Adipocyte (in vitro differentiated cells): Measurements from ENCODE around the gene COL1A1.
A peak's percentile ranks its signal among the peaks of the same experiment; 100 is the strongest.

Experiments used
- DNase-seq: peaks from one replicate; pipeline ENCODE4 v3.0.0-alpha.2; 2015; ENCODE audit warnings: low read depth
- H3K27me3 ChIP-seq: replicated peaks from 2 replicates; pipeline ENCODE4 v1.7.0; 2013; ENCODE audit warnings: mild to moderate bottlenecking, low read length, moderate library complexity; ENCODE audit not compliant: control insufficient read depth, insufficient read depth
- H3K36me3 ChIP-seq: 2 replicates; pipeline ENCODE4 v1.7.0; 2013; ENCODE audit warnings: low read length, mild to moderate bottlenecking, moderate library complexity; ENCODE audit not compliant: control insufficient read depth, insufficient read depth, severe bottlenecking
- H3K4me1 ChIP-seq: 2 replicates; pipeline ENCODE4 v1.7.0; 2013; ENCODE audit warnings: mild to moderate bottlenecking, low read length, moderate library complexity; ENCODE audit not compliant: control insufficient read depth, insufficient read depth
- H3K4me3 ChIP-seq: 2 replicates; pipeline ENCODE4 v1.7.0; 2013; ENCODE audit warnings: mild to moderate bottlenecking, low read length, moderate library complexity
- H3K9ac ChIP-seq: 2 replicates; pipeline ENCODE4 v1.7.0; 2013; ENCODE audit warnings: mild to moderate bottlenecking, low read length, moderate library complexity
- H3K9me3 ChIP-seq: 2 replicates; pipeline ENCODE4 v1.7.0; 2013; ENCODE audit warnings: mild to moderate bottlenecking, low read length, moderate library complexity; ENCODE audit not compliant: control insufficient read depth

Gene COL1A1

DNA sequence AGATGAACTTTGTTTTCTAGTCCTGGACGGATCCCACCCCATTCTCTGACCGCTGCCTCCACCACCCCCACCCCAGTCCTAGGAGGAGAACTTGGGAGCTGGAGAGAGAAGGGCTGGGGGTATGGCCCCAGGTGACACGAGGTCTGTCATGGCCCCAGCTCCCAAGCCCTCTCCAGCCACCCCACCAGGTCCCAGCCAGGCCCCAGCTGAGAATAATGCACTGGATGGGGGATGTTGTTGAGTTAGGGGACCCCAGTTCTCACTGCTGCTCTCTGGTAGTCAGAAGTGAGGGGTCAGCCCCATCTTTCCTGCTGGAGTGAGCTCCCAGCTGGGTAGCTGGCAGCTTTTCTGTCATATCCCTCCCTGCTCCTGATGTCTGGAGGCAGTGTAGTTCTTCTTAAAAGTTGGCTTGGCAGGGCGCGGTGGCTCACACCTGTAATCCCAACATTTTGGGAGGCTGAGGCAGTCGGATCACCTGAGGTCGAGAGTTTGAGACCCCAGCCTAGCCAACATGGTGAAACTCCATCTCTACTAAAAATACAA is 4.6 kb upstream of the COL1A1 start:
- Histone ChIP-seq H3K9ac (peak overlapping the region; percentile 84), H3K4me3 (peak overlapping the region; percentile 57), H3K36me3 (no peaks in the 10 kb centered on the region), H3K27me3 (no peaks in the 10 kb centered on the region), H3K4me1 (peaks cover 74% of the 10 kb centered on the region), H3K9me3 (no peaks in the 10 kb centered on the region)
- DNase-seq = peak; percentile 2

DNA sequence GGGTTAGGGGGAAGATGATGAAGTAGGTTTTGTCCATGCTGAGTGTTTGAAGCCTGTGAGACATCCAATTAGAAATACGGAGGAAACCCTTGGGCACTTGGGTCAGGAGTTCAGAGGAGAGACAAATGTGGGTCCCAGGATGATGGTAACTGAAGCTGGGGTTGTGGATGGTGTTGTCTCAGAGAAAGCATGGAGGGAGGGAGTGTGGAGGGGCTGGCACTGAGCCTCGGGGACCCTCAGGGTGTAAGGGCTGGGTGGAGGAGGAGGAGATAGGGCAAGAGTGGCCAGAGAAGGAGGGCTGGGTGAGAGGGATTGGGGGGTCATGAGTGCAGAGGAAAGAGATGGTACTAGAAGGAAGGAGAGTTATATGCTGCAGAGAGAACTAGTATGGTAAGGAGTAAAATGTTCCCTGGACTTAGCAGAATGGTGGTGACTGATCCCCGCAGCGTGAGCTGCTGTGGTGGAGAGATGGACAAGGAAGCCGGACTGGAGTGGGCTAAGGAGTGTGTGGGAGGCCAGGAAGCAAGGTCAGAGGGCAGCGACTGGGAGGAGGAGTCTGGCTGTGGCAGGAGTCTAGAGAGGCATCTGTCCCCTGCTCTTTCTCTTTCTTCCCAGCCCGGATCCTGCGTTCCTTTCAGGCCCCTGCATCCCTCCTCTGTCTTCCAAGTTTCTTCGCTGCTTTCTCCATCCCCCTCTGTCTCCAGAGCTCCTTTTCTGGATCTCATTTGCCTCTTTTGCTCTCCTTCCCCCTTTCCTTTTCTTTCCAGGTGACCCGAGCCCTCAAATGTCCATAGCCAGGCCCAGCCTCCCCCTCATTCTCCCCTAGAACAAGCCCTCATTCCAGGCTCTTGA is 3.9 kb upstream of the COL1A1 start:
- Histone ChIP-seq H3K4me3 (peak overlapping the region; percentile 57), H3K36me3 (no peaks in the 10 kb centered on the region), H3K9me3 (no peaks in the 10 kb centered on the region), H3K9ac (peak overlapping the region; percentile 84), H3K27me3 (no peaks in the 10 kb centered on the region), H3K4me1 (peaks cover 67% of the 10 kb centered on the region)
- DNase-seq = peak; percentile 57

DNA sequence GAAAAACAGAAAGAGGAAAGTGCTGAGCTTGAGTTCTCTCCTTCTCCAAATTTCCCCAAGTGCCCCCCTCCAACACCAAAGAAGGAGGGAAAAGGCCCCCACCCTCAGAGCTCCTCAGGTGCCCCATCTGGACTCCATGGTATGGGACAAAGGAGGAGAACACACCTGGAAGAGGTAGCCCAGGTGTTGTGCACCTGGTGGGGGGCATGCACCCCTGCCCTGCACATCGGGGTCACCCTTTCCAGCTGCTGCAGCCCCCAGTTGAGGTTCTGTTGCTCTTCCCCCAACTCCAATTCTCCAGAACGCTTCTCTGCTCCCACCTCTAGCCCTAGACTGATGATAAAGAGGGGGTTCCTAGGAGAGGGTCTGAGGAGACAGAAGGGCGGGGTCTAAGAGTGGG is 3.0 kb upstream of the COL1A1 start:
- Histone ChIP-seq H3K4me1 (peaks cover 60% of the 10 kb centered on the region), H3K9me3 (no peaks in the 10 kb centered on the region), H3K36me3 (no peaks in the 10 kb centered on the region), H3K4me3 (peak overlapping the region; percentile 58), H3K9ac (peak overlapping the region; percentile 84), H3K27me3 (no peaks in the 10 kb centered on the region)
- no peak for DNase-seq

DNA sequence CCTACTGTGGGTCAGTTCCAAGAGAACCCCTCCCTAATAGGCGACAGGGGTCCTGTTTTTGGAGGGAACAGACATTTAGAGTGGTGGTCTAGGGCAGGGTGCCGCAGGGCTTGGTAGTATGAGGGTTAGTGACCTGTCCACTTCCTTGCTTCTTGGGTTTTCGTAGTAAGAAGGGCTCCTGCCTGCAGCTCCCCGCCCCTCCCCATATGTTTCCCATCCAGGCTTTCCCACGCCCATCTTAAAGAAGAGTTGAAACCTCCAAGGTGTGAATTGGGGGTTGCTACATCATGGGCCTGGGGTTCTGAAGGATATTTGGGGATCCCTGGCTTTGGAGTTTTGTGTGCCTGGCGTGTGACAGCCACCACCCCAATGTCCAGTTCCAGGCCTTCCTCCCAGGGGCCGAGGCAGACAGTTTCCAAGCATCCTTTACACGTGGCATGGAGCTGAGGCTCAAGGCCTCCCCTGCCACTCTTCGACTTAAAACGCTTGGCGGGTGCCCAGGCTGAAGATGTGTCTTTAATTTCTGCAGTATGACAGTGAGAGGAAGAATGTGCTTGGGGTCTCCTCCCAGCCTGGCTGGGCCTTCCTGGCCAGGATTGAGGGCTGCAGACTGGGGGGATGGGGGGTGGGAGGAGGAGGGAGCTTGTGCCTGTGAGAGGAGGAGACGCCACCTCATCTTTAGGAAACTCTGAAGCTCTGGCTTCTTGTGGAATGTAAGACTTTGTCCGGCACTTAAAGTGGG is 2.3 kb upstream of the COL1A1 start:
- Histone ChIP-seq H3K4me1 (peaks cover 54% of the 10 kb centered on the region), H3K9ac (peak overlapping the region; percentile 100), H3K4me3 (peak overlapping the region; percentile 77), H3K27me3 (no peaks in the 10 kb centered on the region), H3K36me3 (peaks cover 3% of the 10 kb centered on the region), H3K9me3 (no peaks in the 10 kb centered on the region)
- DNase-seq = peak; percentile 90

DNA sequence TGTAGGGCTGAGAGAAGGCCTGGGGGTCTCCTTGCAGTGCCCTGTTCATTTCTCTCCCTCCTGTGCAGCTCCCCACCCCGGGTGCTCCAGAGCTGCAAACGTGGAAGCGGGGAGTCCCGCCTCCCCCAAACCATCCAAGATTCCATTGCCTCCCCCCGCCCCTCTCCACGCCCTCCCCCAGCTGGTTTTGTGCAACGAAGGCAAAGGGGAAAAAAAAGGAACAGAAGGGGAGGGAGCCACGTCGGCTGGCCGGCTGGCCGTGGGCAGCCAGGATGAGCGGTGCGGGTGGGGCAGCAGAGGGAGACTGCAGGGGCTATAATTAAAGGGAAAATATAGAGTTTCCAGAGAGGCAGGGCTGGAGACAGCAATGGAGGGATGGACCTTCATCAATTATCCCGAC is 1.7 kb upstream of the COL1A1 start:
- Histone ChIP-seq H3K36me3 (peaks cover 9% of the 10 kb centered on the region), H3K27me3 (no peaks in the 10 kb centered on the region), H3K9me3 (no peaks in the 10 kb centered on the region), H3K4me1 (peaks cover 58% of the 10 kb centered on the region), H3K4me3 (peak overlapping the region; percentile 92), H3K9ac (peak overlapping the region; percentile 100)
- peak; percentile 88 for DNase-seq

DNA sequence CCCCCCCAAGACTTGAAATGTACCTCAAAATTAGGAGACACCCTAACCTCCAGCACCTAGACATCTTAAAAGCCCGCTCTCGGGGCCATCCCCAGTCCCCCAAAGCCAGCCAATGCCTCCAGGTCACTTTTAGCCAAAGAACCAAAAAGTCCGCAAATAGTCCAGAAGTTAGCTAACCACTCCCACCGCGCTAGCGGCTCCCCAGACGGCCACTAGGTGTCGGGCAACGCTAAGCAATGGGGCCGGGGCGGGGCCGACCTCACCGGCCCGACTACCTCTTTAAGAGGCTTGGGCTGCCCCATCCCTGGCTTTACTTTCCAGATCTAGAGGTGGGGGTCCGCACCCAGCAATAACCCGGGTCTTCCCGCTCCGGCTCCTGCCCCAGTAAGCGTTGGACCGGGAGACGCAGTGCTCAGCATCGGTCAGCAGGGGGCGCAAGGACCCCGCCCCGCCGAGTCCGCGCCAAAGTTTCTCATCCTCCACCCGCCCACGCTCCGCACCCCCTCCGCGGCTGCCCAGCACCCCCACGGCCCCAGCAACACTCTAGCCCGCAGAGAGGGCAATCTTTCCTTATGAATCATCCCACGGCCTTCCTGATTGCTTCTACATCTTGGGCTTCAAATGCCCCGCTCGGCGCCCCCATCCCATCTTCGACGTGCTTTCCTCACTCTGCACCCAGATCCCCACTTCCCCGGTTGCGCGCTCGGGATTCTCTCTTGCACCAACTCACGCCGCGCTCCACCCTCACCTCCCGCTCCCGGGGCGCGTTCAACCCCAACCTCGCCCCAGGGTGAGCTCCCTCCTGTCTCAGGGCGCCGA is 765 bp downstream of the COL1A1 start:
- no peaks in the 10 kb centered on the region for H3K27me3 ChIP-seq
- peak overlapping the region; percentile 92 for H3K4me3 ChIP-seq
- peak overlapping the region; percentile 100 for H3K9ac ChIP-seq
- no peaks in the 10 kb centered on the region for H3K9me3 ChIP-seq
- H3K4me1 ChIP-seq = peaks cover 63% of the 10 kb centered on the region
- H3K36me3 ChIP-seq = peaks cover 33% of the 10 kb centered on the region
- peak; percentile 90 for DNase-seq

DNA sequence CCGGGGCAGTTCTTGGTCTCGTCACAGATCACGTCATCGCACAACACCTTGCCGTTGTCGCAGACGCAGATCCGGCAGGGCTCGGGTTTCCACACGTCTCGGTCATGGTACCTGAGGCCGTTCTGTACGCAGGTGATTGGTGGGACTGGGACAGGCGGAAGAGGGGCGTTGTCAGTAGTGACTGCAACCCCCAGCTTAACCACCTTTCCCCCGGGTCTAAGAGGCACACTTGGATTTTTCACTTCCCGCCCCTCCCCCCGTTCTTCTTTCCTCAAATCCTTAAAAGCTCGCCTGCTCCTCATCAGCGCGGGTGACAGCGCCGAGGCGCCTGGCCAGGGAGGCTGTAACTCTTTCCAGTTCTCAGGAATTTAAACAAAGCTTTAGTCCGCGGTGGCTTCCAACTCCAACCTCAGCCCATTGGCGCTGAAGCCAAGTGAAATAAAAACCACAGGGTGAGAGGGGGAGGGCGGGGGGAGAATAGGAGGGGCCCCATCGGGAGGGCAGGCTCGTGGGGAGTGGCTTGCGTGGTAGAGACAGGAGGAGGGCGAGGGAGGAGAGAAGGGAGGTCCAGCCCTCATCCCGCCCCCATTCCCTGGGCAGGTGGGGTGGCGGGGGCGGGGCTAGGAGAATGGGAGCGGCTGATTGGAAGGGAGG is 1.5 kb downstream of the COL1A1 start:
- Histone ChIP-seq H3K36me3 (peaks cover 40% of the 10 kb centered on the region), H3K9ac (peak overlapping the region; percentile 100), H3K4me1 (peaks cover 63% of the 10 kb centered on the region), H3K9me3 (no peaks in the 10 kb centered on the region), H3K4me3 (peak overlapping the region; percentile 92), H3K27me3 (no peaks in the 10 kb centered on the region)
- peak; percentile 94 for DNase-seq

DNA sequence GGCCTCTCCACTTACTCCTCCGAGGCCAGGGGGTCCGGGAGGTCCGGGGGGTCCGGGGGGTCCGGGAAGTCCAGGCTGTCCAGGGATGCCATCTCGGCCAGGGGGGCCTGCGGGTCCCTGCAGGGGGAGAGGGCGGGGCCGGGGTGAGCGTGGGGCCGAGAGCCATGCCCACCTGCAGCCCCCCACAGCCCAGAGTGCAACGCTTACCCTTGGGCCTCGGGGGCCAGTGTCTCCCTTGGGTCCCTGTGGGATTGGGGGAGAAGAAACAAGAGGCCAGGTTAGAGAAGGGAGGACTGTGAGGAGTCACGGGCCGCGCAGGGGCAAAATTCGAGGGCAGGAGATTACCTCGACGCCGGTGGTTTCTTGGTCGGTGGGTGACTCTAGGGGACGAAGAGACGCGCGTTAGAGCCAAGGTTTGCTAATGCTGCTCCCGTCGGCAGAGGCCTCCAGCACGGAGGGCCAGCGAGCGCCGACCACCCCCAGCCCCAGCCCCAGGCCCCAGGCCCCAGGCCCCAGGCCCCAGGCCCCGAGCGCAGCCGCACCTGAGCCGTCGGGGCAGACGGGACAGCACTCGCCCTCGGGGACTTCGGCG is 2.1 kb downstream of the COL1A1 start:
- no peaks in the 10 kb centered on the region for H3K27me3 ChIP-seq
- H3K9me3 ChIP-seq = no peaks in the 10 kb centered on the region
- H3K36me3 ChIP-seq = peaks cover 47% of the 10 kb centered on the region
- H3K4me3 ChIP-seq = peak overlapping the region; percentile 92
- DNase-seq = peak; percentile 38
- peaks cover 60% of the 10 kb centered on the region for H3K4me1 ChIP-seq
- H3K9ac ChIP-seq = peak overlapping the region; percentile 100

DNA sequence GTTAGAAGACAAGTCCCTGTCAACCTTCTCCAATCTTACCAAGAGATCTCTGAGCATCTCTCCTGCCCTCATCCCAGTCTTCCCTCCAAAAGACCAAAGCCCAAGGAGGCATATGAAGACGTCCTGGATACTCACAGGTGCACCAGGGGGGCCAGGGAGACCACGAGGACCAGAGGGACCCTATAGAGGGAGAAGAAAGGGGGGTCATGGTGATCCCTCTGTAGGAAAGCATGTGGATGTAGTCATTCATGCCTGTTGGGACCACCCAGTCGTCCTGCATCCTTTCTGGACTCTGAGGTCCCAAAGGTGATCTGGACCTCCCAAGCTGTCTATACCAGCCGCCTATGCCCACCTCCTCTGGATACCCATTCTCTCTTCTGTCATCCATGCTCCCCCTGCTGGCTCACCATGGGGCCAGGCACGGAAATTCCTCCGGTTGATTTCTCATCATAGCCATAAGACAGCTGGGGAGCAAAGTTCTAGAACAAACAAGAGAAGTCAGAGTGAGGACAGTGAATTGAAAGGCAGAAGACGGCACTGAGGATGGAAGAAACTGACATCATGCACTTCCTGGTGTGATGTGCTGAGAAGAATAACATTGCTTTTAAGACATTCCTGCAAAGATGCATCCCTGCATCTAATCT is 3.3 kb downstream of the COL1A1 start:
- Histone ChIP-seq H3K4me1 (peaks cover 59% of the 10 kb centered on the region), H3K4me3 (peak overlapping the region; percentile 92), H3K36me3 (peaks cover 58% of the 10 kb centered on the region), H3K9me3 (no peaks in the 10 kb centered on the region), H3K9ac (peak overlapping the region; percentile 100), H3K27me3 (no peaks in the 10 kb centered on the region)
- peak; percentile 76 for DNase-seq

DNA sequence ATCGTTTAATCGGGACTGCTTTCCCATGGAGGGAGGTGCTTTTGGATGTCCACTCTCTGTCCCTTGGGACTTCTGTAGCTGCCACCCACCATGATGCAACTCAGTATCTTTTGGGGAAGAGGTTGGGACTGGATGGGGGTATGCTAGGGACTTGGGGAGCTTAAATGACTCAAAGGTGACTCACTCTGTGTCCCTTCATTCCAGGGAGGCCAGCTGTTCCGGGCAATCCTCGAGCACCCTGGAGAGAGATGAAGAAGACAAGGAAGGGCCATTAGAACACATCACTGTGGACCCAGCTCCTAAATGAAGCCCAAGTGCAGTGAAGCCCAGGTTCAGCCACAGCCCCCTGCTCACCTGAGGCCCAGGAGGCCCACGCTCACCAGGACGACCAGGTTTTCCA is 4.6 kb downstream of the COL1A1 start:
- Histone ChIP-seq H3K36me3 (peaks cover 71% of the 10 kb centered on the region), H3K9ac (peak overlapping the region; percentile 100), H3K9me3 (no peaks in the 10 kb centered on the region), H3K4me1 (peaks cover 62% of the 10 kb centered on the region), H3K27me3 (no peaks in the 10 kb centered on the region), H3K4me3 (peak overlapping the region; percentile 92)
- peak; percentile 71 for DNase-seq
